Measurements from ENCODE around the gene RASSF1.
A peak's percentile ranks its signal among the peaks of the same experiment; 100 is the strongest.

RASSF1 gene

GRCh38 chr3:50340448-50341329 is at the start of gene RASSF1:
RASSF1 (minus strand) TSS chr3:50340836; CDS start chr3:50340805, 31 bp downstream.
- no peak for DNase-seq (ENCODE audit: low spot score)

GRCh38 chr3:50389414-50389767 is 48.8 kb upstream of the RASSF1 start:
- DNase-seq (ENCODE audit: low spot score) = no peak

GRCh38 chr3:50388720-50389413 is 48.2 kb upstream of the RASSF1 start:
- no peak for DNase-seq (ENCODE audit: low spot score)

GRCh38 chr3:50388016-50388719 is 47.5 kb upstream of the RASSF1 start:
- DNase-seq (ENCODE audit: low spot score) = peak; percentile 13

- no peak for DNase-seq (ENCODE audit: low spot score)
Measured at GRCh38 chr3:50385754-50386153, 45.1 kb upstream of the RASSF1 start.

- no peak for DNase-seq (ENCODE audit: low spot score)
Measured at GRCh38 chr3:50383750-50384149, 43.1 kb upstream of the RASSF1 start.

- no peak for DNase-seq (ENCODE audit: low spot score)
Measured at GRCh38 chr3:50382722-50383121, 42.1 kb upstream of the RASSF1 start.

- DNase-seq (ENCODE audit: low spot score) = no peak
Measured at GRCh38 chr3:50381383-50381782, 40.7 kb upstream of the RASSF1 start.

GRCh38 chr3:50380405-50381085 is 39.9 kb upstream of the RASSF1 start:
- DNase-seq (ENCODE audit: low spot score) = no peak

- no peak for DNase-seq (ENCODE audit: low spot score)
Measured at GRCh38 chr3:50378757-50379156, 38.1 kb upstream of the RASSF1 start.

- DNase-seq (ENCODE audit: low spot score) = no peak
Measured at GRCh38 chr3:50378024-50378423, 37.4 kb upstream of the RASSF1 start.

- DNase-seq (ENCODE audit: low spot score) = peak; percentile 15
Measured at GRCh38 chr3:50375258-50375931, 34.8 kb upstream of the RASSF1 start.

GRCh38 chr3:50374363-50375257 is 34.0 kb upstream of the RASSF1 start:
- no peak for DNase-seq (ENCODE audit: low spot score)

GRCh38 chr3:50373146-50374051 is 32.8 kb upstream of the RASSF1 start:
- DNase-seq (ENCODE audit: low spot score) = no peak

GRCh38 chr3:50372349-50372748 is 31.7 kb upstream of the RASSF1 start:
- peak; percentile 34 for DNase-seq (ENCODE audit: low spot score)

- DNase-seq (ENCODE audit: low spot score) = no peak
Measured at GRCh38 chr3:50371133-50371685, 30.6 kb upstream of the RASSF1 start.

GRCh38 chr3:50370594-50370993 is 30.0 kb upstream of the RASSF1 start:
- no peak for DNase-seq (ENCODE audit: low spot score)

GRCh38 chr3:50369012-50369670 is 28.5 kb upstream of the RASSF1 start:
- no peak for DNase-seq (ENCODE audit: low spot score)

- DNase-seq (ENCODE audit: low spot score) = no peak
Measured at GRCh38 chr3:50365842-50366220, 25.2 kb upstream of the RASSF1 start.

Data from NAMALWA (cell line).